ENCODE results near the gene CCR1. TPM values are rescaled to one million over a fixed set of nuclear protein-coding genes. Genes with fewer than 3 reads are reported as not detected.

CCR1 gene
- total RNA-seq, 1 donor from 2014 or later: 7.1 TPM

- DNase-seq (ENCODE audit: extremely low spot score in 2 of 2): no peak
- Histone ChIP-seq H3K4me3 (no peak overlapping the region), H3K27me3 (no peaks in the 10 kb centered on the region), H3K27ac (no peak overlapping the region), H3K4me1 (no peaks in the 10 kb centered on the region), H3K36me3 (no peaks in the 10 kb centered on the region), H3K9me3 (no peaks in the 10 kb centered on the region)
- intact Hi-C loops (cut with DNase I): no loop called here
- TF ChIP-seq, protein P1, sequence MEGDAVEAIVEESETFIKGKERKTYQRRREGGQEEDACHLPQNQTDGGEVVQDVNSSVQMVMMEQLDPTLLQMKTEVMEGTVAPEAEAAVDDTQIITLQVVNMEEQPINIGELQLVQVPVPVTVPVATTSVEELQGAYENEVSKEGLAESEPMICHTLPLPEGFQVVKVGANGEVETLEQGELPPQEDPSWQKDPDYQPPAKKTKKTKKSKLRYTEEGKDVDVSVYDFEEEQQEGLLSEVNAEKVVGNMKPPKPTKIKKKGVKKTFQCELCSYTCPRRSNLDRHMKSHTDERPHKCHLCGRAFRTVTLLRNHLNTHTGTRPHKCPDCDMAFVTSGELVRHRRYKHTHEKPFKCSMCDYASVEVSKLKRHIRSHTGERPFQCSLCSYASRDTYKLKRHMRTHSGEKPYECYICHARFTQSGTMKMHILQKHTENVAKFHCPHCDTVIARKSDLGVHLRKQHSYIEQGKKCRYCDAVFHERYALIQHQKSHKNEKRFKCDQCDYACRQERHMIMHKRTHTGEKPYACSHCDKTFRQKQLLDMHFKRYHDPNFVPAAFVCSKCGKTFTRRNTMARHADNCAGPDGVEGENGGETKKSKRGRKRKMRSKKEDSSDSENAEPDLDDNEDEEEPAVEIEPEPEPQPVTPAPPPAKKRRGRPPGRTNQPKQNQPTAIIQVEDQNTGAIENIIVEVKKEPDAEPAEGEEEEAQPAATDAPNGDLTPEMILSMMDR (IDR thresholded peaks at IDR 0.05): no peak
- TF ChIP-seq POLR2AphosphoS5 (IDR thresholded peaks at IDR 0.05; ENCODE audit: insufficient read depth in 1 of 2, low read depth in 1 of 2) (no peak), POLR2A (IDR thresholded peaks at IDR 0.05) (no peak)
Observed at GRCh38 chr3:46239952-46240351, 31.8 kb upstream of the CCR1 start.

- Histone ChIP-seq H3K9me3 (no peaks in the 10 kb centered on the region), H3K4me3 (no peak overlapping the region), H3K27ac (no peak overlapping the region), H3K4me1 (no peaks in the 10 kb centered on the region), H3K27me3 (no peaks in the 10 kb centered on the region), H3K36me3 (no peaks in the 10 kb centered on the region)
- intact Hi-C loops (cut with DNase I): no loop called here
- TF ChIP-seq POLR2AphosphoS5 (IDR thresholded peaks at IDR 0.05; ENCODE audit: insufficient read depth in 1 of 2, low read depth in 1 of 2): peak in 1 of 2 donors; percentile 29
- TF ChIP-seq POLR2A (IDR thresholded peaks at IDR 0.05): no peak
- no peak for DNase-seq (ENCODE audit: extremely low spot score in 2 of 2)
Observed at GRCh38 chr3:46239301-46239938, 31.3 kb upstream of the CCR1 start.

DNA sequence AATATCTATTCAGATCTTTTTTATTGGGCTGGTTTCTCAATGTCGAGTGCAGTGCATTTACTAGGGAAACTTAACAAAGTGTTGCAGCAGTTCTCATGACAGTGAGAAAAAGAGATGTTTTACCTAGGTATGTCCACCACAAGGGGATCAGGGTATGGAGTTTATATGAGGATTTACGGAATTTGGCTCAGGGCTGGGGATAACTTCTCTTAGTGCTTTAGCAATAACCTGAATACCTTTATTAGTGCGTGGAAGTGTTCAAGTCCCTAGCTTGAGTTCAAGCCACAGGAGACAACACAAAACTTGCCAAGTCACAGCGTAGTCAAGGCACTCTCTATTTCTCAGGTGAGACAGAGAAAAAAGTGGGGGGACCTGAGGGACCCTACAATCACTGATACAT lies 30.3 kb upstream of the CCR1 start:
- Histone ChIP-seq H3K27ac (no peak overlapping the region), H3K4me3 (no peak overlapping the region), H3K9me3 (no peaks in the 10 kb centered on the region), H3K36me3 (no peaks in the 10 kb centered on the region), H3K27me3 (no peaks in the 10 kb centered on the region), H3K4me1 (no peaks in the 10 kb centered on the region)
- TF ChIP-seq, protein P1 (IDR thresholded peaks at IDR 0.05): no peak
- TF ChIP-seq POLR2AphosphoS5 (IDR thresholded peaks at IDR 0.05; ENCODE audit: insufficient read depth in 1 of 2, low read depth in 1 of 2) (no peak), POLR2A (IDR thresholded peaks at IDR 0.05) (no peak)
- intact Hi-C loops (cut with DNase I): no loop called here
- no peak for DNase-seq (ENCODE audit: extremely low spot score in 2 of 2)

DNA sequence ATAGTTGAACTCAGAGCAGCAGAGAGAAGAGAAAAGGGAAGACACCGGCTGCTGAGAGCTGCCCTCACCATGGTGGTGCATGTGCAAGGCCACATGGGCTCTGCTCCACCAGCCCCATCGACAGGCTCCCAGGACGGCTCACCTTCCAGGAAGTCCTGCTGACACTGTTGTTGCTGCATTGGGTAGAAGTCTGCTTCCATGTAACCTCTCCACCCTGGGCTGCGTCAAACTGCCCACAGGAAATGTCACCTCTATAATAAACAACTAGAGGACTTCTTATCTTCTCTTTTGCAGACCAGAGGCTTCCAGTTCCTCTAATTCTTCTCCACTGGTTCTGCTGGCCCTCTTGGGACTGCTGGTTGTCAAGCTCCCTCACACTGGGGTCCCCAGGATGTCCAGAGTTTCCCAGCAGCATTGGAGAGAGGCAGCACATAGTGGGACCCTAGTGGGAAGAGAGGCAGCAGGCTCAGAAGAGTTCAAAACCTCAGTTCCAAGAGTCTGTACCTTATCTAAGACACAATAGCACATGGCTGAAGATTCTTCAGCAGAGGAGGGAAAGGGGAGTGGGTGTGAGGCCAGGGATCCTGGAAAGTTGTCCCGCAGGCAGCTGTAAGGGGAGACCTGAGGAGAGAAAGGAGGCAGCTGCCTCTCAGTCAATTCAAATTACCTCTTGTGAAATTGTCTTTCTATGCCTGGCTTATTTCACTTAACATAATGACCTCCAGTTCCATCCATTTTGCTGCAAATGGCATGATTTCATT lies 28.4 kb upstream of the CCR1 start:
- Histone ChIP-seq H3K36me3 (no peaks in the 10 kb centered on the region), H3K4me1 (no peaks in the 10 kb centered on the region), H3K4me3 (no peak overlapping the region), H3K9me3 (no peaks in the 10 kb centered on the region), H3K27ac (no peak overlapping the region), H3K27me3 (no peaks in the 10 kb centered on the region)
- intact Hi-C loops (cut with DNase I): no loop called here
- no peak for TF ChIP-seq POLR2A (IDR thresholded peaks at IDR 0.05)
- TF ChIP-seq, protein P1 (IDR thresholded peaks at IDR 0.05): no peak
- no peak for TF ChIP-seq POLR2AphosphoS5 (IDR thresholded peaks at IDR 0.05; ENCODE audit: insufficient read depth in 1 of 2, low read depth in 1 of 2)
- no peak for DNase-seq (ENCODE audit: extremely low spot score in 2 of 2)

- no peak for DNase-seq (ENCODE audit: extremely low spot score in 2 of 2)
- Histone ChIP-seq H3K36me3 (no peaks in the 10 kb centered on the region), H3K27ac (no peak overlapping the region), H3K4me3 (no peak overlapping the region), H3K27me3 (no peaks in the 10 kb centered on the region), H3K4me1 (no peaks in the 10 kb centered on the region), H3K9me3 (no peaks in the 10 kb centered on the region)
- TF ChIP-seq POLR2A (IDR thresholded peaks at IDR 0.05): no peak
- intact Hi-C loops (cut with DNase I): no loop called here
Observed at GRCh38 chr3:46235425-46235824, 27.3 kb upstream of the CCR1 start.

DNA sequence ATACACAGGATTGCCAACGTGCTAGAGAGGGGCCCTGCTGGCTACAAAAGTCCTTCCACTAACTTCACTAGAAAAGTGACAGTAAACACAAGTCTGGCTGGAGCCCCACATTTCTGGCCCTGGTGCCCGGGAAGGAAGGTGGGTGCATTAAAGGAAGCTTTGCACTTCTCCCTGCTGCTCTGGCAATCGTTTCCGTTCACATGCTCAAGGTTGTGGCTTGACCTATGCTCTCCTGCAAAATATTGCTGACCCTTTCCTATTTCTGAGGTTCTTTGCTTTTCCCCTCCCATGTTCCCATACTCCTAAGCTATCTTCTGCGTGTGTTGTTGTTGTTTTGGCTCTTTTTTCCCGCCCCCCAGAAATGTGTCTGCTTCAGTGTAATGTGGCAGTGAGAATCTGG lies 25.1 kb upstream of the CCR1 start:
- DNase-seq (ENCODE audit: extremely low spot score in 2 of 2): no peak
- TF ChIP-seq, protein P1 (IDR thresholded peaks at IDR 0.05): no peak
- TF ChIP-seq POLR2AphosphoS5 (IDR thresholded peaks at IDR 0.05; ENCODE audit: insufficient read depth in 1 of 2, low read depth in 1 of 2) (no peak), POLR2A (IDR thresholded peaks at IDR 0.05) (no peak)
- H3K36me3 ChIP-seq: no peaks in the 10 kb centered on the region
- no peak overlapping the region for H3K4me3 ChIP-seq
- intact Hi-C loops (cut with DNase I): no loop called here
- no peaks in the 10 kb centered on the region for H3K27me3 ChIP-seq
- H3K9me3 ChIP-seq: no peaks in the 10 kb centered on the region
- no peak overlapping the region for H3K27ac ChIP-seq
- peaks cover 4% of the 10 kb centered on the region for H3K4me1 ChIP-seq
